Measurements from ENCODE around the gene PTPRD. TPM values are rescaled to one million over a fixed set of nuclear protein-coding genes. Genes with fewer than 3 reads are reported as not detected.

The PTPRD gene
- total RNA-seq, 1 experiment from 2014 or later: 0.02 TPM

DNA sequence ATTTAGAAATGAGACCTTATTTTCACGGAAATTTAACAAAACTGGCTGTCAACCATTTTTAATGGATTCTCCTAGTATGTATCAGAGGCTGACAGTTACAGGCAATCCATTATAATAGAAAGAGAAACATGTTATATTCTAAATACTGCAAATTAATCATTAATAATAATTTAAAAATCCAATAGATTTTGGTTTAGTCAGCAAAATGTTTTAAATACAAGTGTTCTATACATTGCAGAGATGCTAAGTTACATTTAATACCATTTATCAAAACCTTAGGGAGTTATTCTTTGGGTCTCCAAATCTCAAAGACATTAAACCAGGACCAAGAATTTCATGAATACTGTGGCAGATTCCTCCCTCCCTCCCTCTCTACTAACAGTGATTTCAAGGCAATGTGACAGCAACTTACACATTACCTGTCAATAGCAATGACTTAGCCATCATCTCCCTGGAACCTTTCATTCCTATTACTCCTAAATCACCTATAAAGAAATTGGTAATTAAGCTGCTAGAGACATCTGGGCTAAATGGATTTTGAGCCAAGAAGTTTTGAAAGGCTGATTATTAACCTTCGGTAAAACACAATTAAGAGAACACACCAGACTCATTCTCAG lies 2044.7 kb downstream of the PTPRD start:
- Histone ChIP-seq H3K4me1 (ENCODE audit: control insufficient read depth in 1 of 2, insufficient read depth in 2 of 2, low read length in 2 of 2) (no peaks in the 10 kb centered on the region), H4K20me1 (ENCODE audit: insufficient read depth) (no peaks in the 10 kb centered on the region), H3K36me3 (ENCODE audit: control insufficient read depth in 1 of 2, insufficient read depth in 2 of 2, low read length in 2 of 2) (no peaks in the 10 kb centered on the region), H3K9me2 (ENCODE audit: insufficient read depth) (no peaks in the 10 kb centered on the region), H3K4me2 (ENCODE audit: low read length) (no peak overlapping the region), H3K9ac (ENCODE audit: low read length) (no peak overlapping the region), H3K79me2 (ENCODE audit: insufficient read depth, low read length) (no peaks in the 10 kb centered on the region), H3K9me3 (ENCODE audit: control insufficient read depth in 1 of 2, insufficient read depth in 1 of 2, low read depth in 1 of 2, low read length in 2 of 2) (peaks cover 7 to 17% of the 10 kb centered on the region in 2 experiments; a peak in 2 of 4 replicates), H3K27ac (ENCODE audit: low read depth, low read length) (no peak overlapping the region), H3K4me3 (replicated peaks in 1 of 2; ENCODE audit: low read depth in 1 of 2, low read length in 2 of 2) (no peak overlapping the region), H2AFZ (ENCODE audit: low read depth, low read length, poor library complexity, severe bottlenecking) (no peak overlapping the region), H3K27me3 (ENCODE audit: insufficient read depth, low read length) (no peaks in the 10 kb centered on the region)
- no peak for ATAC-seq
- intact Hi-C loops (cut with micrococcal nuclease): no loop called here
- no TSS peak for BruUV-seq (replicated peaks)
- ChIA-PET POLR2A (no interaction called here), CTCF (no interaction called here), RAD21 (ENCODE audit: low non-redundant PET in 1 of 2, low total read pairs in 2 of 2, uncharacterized antibody in 2 of 2, unreplicated experiment in 2 of 2) (no interaction called here)
- no peak for DNase-seq (ENCODE audit: low read depth, low spot score)
- TF ChIP-seq, protein P1, sequence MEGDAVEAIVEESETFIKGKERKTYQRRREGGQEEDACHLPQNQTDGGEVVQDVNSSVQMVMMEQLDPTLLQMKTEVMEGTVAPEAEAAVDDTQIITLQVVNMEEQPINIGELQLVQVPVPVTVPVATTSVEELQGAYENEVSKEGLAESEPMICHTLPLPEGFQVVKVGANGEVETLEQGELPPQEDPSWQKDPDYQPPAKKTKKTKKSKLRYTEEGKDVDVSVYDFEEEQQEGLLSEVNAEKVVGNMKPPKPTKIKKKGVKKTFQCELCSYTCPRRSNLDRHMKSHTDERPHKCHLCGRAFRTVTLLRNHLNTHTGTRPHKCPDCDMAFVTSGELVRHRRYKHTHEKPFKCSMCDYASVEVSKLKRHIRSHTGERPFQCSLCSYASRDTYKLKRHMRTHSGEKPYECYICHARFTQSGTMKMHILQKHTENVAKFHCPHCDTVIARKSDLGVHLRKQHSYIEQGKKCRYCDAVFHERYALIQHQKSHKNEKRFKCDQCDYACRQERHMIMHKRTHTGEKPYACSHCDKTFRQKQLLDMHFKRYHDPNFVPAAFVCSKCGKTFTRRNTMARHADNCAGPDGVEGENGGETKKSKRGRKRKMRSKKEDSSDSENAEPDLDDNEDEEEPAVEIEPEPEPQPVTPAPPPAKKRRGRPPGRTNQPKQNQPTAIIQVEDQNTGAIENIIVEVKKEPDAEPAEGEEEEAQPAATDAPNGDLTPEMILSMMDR (IDR thresholded peaks at IDR 0.05 in 2 of 3, conservative IDR thresholded peaks at IDR 0.05 in 1 of 3; ENCODE audit: borderline replicate concordance in 1 of 3, insufficient read depth in 1 of 3, low read depth in 2 of 3, low read length in 2 of 3): no peak
- TF ChIP-seq RAD21 (IDR thresholded peaks at IDR 0.05; ENCODE audit: low read depth) (no peak), ZFX (IDR thresholded peaks at IDR 0.05) (no peak), ELF1 (IDR thresholded peaks at IDR 0.05; ENCODE audit: borderline replicate concordance, low read depth) (no peak), EZH2 (IDR thresholded peaks at IDR 0.05) (no peak), JUND (IDR thresholded peaks at IDR 0.05) (no peak), EZH2phosphoT487 (IDR thresholded peaks at IDR 0.05; ENCODE audit: borderline replicate concordance) (no peak), TCF7L2 (IDR thresholded peaks at IDR 0.05; ENCODE audit: borderline replicate concordance, extremely low read depth, insufficient read depth, insufficient read length) (no peak), POLR2AphosphoS5 (IDR thresholded peaks at IDR 0.05; ENCODE audit: low read depth, low read length) (no peak), EGR1 (IDR thresholded peaks at IDR 0.05; ENCODE audit: low read depth) (no peak)
- TF ChIP-seq, protein P2, sequence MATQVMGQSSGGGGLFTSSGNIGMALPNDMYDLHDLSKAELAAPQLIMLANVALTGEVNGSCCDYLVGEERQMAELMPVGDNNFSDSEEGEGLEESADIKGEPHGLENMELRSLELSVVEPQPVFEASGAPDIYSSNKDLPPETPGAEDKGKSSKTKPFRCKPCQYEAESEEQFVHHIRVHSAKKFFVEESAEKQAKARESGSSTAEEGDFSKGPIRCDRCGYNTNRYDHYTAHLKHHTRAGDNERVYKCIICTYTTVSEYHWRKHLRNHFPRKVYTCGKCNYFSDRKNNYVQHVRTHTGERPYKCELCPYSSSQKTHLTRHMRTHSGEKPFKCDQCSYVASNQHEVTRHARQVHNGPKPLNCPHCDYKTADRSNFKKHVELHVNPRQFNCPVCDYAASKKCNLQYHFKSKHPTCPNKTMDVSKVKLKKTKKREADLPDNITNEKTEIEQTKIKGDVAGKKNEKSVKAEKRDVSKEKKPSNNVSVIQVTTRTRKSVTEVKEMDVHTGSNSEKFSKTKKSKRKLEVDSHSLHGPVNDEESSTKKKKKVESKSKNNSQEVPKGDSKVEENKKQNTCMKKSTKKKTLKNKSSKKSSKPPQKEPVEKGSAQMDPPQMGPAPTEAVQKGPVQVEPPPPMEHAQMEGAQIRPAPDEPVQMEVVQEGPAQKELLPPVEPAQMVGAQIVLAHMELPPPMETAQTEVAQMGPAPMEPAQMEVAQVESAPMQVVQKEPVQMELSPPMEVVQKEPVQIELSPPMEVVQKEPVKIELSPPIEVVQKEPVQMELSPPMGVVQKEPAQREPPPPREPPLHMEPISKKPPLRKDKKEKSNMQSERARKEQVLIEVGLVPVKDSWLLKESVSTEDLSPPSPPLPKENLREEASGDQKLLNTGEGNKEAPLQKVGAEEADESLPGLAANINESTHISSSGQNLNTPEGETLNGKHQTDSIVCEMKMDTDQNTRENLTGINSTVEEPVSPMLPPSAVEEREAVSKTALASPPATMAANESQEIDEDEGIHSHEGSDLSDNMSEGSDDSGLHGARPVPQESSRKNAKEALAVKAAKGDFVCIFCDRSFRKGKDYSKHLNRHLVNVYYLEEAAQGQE (IDR thresholded peaks at IDR 0.05; ENCODE audit: low read depth): no peak
